MM.1S (cell line): Measurements from ENCODE around the gene EP300.

Experiments
- DNase-seq: peaks from one replicate; pipeline ENCODE4 v3.0.0-alpha.2; 2015
- H2AFZ ChIP-seq: fragments of 300-600 bp; sonication (generic); 2 replicates; pipeline ENCODE4 v1.6.0; 2016; ENCODE audit warnings: antibody characterized with exemption, low read length
- H3F3A ChIP-seq: fragments of 300-600 bp; sonication (generic); 2 replicates; pipeline ENCODE4 v1.6.1; 2016; ENCODE audit warnings: mild to moderate bottlenecking, antibody characterized with exemption, low read length, moderate library complexity, mixed read lengths; ENCODE audit not compliant: insufficient read depth
- H3K27ac ChIP-seq: fragments of 300-600 bp; sonication (generic); 2 replicates; pipeline ENCODE4 v1.5.1; 2016; ENCODE audit warnings: mild to moderate bottlenecking, low read length
- H3K27me3 ChIP-seq: fragments of 300-600 bp; sonication (generic); replicated peaks from 2 replicates; pipeline ENCODE4 v1.6.0; 2016; ENCODE audit warnings: low read length; ENCODE audit not compliant: insufficient read depth
- H3K36me3 ChIP-seq: fragments of 300-600 bp; sonication (generic); replicated peaks from 2 replicates; pipeline ENCODE4 v1.6.1; 2016; ENCODE audit warnings: mild to moderate bottlenecking, low read length, mixed read lengths; ENCODE audit not compliant: insufficient read depth
- H3K4me1 ChIP-seq: fragments of 300-600 bp; sonication (generic); 2 replicates; pipeline ENCODE4 v1.6.1; 2016; ENCODE audit warnings: low read length, mixed read lengths
- H3K4me2 ChIP-seq: fragments of 300-600 bp; sonication (generic); 2 replicates; pipeline ENCODE4 v1.6.0; 2016; ENCODE audit warnings: low read depth, low read length
- H3K4me3 ChIP-seq: fragments of 300-600 bp; sonication (generic); 2 replicates; pipeline ENCODE4 v1.5.1; 2016; ENCODE audit warnings: low read length, mixed read lengths
- H3K79me2 ChIP-seq: fragments of 300-600 bp; sonication (generic); 2 replicates; pipeline ENCODE4 v1.6.1; 2016; ENCODE audit warnings: mixed run types, low read length, mixed read lengths
- H3K9ac ChIP-seq: fragments of 300-600 bp; sonication (generic); 2 replicates; pipeline ENCODE4 v1.6.1; 2016; ENCODE audit warnings: low read length, mixed read lengths
- H3K9me2 ChIP-seq: fragments of 300-600 bp; sonication (generic); replicated peaks from 2 replicates; pipeline ENCODE4 v1.6.1; 2016; ENCODE audit warnings: mild to moderate bottlenecking, low read length, mixed read lengths; ENCODE audit not compliant: insufficient read depth
- H3K9me3 ChIP-seq: fragments of 300-600 bp; sonication (generic); replicated peaks from 2 replicates; pipeline ENCODE4 v1.6.1; 2016; ENCODE audit warnings: mild to moderate bottlenecking, low read length, mixed read lengths; ENCODE audit not compliant: insufficient read depth
- H4K20me1 ChIP-seq: fragments of 300-600 bp; sonication (generic); 2 replicates; pipeline ENCODE4 v1.6.1; 2016; ENCODE audit warnings: mild to moderate bottlenecking, low read length, moderate library complexity, mixed read lengths; ENCODE audit not compliant: insufficient read depth
- EZH2 ChIP-seq: fragments of 300-600 bp; sonication (generic); optimal IDR thresholded peaks from 2 replicates; pipeline ENCODE3; 2017; ENCODE audit warnings: low read depth, mild to moderate bottlenecking, antibody characterized with exemption, low read length, mixed read lengths
- EZH2phosphoT487 ChIP-seq: fragments of 300-600 bp; sonication (generic); IDR thresholded peaks from 2 replicates; pipeline ENCODE4 v1.6.1; 2018; ENCODE audit warnings: antibody characterized with exemption, low read length
- TF ChIP-seq, protein P1 (sequence below): fragments of 300-600 bp; sonication (generic); IDR thresholded peaks from 2 replicates; pipeline ENCODE4 v1.5.1; 2016; ENCODE audit warnings: antibody characterized with exemption, low read length, mixed read lengths

The EP300 gene

DNA sequence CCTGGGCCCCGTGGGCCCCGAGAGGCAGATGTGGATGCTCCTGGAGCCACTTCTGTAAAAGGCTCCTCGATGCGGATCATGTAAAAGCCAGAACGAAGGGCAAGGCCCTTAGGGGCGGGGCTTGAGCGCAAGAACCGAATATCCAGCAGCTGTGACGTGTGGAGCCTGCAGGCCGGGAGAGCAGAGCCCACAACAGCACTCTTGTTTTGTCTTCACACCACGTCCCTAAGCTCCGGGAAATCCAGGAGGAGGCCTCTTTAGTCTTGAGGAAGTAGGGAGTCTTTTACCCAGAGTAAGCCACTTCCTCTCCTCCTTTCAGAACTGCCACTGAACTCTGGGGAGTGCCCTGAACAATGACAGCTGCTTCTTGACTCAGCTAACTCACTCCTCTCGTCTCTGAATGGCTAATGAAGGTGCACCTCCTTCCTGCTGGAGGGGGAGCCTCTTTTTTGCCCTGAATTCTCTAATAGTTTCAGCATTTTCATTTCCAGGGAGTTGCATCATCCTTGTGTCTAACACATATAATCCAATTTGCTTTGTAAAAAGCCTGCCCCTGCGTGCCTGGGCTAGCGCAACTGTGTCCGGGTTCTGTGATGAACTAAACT is 125.3 kb downstream of the EP300 start:
- H3K4me1 ChIP-seq = peaks cover 17% of the 10 kb centered on the region
- H3K9me2 ChIP-seq = no peaks in the 10 kb centered on the region
- H3F3A ChIP-seq = peaks cover 11% of the 10 kb centered on the region
- no peaks in the 10 kb centered on the region for H3K79me2 ChIP-seq
- H3K9ac ChIP-seq = peak overlapping the region; percentile 9; the same call in 1 of the 2 replicates
- TF ChIP-seq, protein P1, sequence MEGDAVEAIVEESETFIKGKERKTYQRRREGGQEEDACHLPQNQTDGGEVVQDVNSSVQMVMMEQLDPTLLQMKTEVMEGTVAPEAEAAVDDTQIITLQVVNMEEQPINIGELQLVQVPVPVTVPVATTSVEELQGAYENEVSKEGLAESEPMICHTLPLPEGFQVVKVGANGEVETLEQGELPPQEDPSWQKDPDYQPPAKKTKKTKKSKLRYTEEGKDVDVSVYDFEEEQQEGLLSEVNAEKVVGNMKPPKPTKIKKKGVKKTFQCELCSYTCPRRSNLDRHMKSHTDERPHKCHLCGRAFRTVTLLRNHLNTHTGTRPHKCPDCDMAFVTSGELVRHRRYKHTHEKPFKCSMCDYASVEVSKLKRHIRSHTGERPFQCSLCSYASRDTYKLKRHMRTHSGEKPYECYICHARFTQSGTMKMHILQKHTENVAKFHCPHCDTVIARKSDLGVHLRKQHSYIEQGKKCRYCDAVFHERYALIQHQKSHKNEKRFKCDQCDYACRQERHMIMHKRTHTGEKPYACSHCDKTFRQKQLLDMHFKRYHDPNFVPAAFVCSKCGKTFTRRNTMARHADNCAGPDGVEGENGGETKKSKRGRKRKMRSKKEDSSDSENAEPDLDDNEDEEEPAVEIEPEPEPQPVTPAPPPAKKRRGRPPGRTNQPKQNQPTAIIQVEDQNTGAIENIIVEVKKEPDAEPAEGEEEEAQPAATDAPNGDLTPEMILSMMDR = no peak
- no peak for TF ChIP-seq EZH2phosphoT487
- peak overlapping the region; percentile 31 for H2AFZ ChIP-seq
- peak overlapping the region; percentile 71 for H3K4me2 ChIP-seq
- H3K9me3 ChIP-seq = no peaks in the 10 kb centered on the region
- peak overlapping the region; percentile 35 for H3K4me3 ChIP-seq
- peak; percentile 72 for DNase-seq
- no peaks in the 10 kb centered on the region for H4K20me1 ChIP-seq
- no peaks in the 10 kb centered on the region for H3K27me3 ChIP-seq
- H3K27ac ChIP-seq = peak overlapping the region; percentile 55; the same call in 1 of the 2 replicates
- no peaks in the 10 kb centered on the region; the same call in 1 of the 2 replicates for H3K36me3 ChIP-seq

DNA sequence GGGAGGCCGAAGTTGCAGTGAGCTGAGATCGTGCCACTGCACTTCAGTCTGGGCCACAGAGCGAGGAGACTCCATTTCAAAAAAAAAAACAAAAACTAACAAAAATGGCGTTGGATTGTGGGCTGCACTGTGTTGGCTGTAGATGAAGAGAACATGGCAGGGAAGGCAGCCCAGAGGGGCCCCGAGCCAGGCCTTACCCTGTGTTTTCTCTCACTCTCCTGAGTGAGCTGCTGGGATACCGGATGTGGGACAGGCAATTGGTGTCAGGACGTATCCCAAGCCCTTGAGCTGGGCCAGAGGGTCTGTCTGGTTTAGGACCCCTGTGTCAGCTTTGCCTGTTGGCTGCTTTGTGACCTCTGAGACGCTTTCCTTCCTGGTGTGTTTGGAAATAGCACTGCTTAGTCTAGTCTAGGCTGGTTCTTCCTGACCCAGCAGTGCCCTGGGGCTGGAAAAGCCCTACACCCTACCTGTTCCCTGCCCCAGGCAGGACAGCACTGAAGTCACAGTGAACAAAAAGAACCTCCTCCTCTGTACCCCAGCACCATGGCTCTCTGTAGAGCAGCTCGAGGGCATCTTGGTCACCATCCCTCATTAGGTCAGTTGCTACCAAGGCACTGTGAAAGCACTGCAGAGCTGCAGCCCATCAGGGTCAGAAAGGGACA is 130.6 kb downstream of the EP300 start:
- Histone ChIP-seq H3K4me2 (no peak overlapping the region), H3K4me1 (peaks cover under 1% of the 10 kb centered on the region)

DNA sequence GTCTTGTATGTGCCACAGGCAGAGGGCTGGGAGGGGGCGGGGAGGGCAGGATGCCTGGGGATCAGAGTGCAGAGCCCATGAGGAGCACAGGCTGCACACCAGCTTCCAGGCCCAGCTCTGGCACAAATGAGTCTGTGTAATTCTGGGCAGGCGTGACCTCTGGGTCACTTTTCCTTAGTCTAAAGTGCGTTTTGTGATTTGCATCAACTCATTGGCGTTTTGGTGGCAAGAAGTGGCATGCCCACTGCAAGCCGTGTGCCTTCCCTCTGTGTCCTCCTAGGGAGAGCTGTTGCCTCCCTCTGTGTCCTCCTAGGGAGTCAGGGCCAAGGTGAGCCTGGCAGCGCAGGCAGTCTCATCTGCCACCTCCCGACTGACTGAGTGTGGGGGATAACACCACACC is 131.1 kb downstream of the EP300 start:
- H3K4me3 ChIP-seq = no peak overlapping the region
- no peaks in the 10 kb centered on the region for H3K9me3 ChIP-seq
- TF ChIP-seq EZH2 = no peak
- TF ChIP-seq, protein P1 = no peak
- no peak for TF ChIP-seq EZH2phosphoT487
- H3K9me2 ChIP-seq = no peaks in the 10 kb centered on the region
- no peak overlapping the region for H3K9ac ChIP-seq
- H4K20me1 ChIP-seq = no peaks in the 10 kb centered on the region
- H3K27me3 ChIP-seq = no peaks in the 10 kb centered on the region
- no peak overlapping the region for H3K27ac ChIP-seq
- H3K36me3 ChIP-seq = no peaks in the 10 kb centered on the region; the same call in 1 of the 2 replicates
- no peak overlapping the region for H2AFZ ChIP-seq
- H3K4me2 ChIP-seq = no peak overlapping the region
- H3F3A ChIP-seq = no peaks in the 10 kb centered on the region
- no peaks in the 10 kb centered on the region for H3K79me2 ChIP-seq
- H3K4me1 ChIP-seq = no peaks in the 10 kb centered on the region
- DNase-seq = no peak

More for the DNA sequence above, 130.6 kb downstream of the EP300 start:
- TF ChIP-seq, protein P1 = no peak
- no peak for TF ChIP-seq EZH2
- H3K9me3 ChIP-seq = no peaks in the 10 kb centered on the region
- H3K4me3 ChIP-seq = no peak overlapping the region
- no peaks in the 10 kb centered on the region for H3K79me2 ChIP-seq
- no peak overlapping the region for H3K9ac ChIP-seq
- no peak for DNase-seq
- H2AFZ ChIP-seq = no peak overlapping the region
- no peaks in the 10 kb centered on the region for H4K20me1 ChIP-seq
- H3K9me2 ChIP-seq = no peaks in the 10 kb centered on the region
- H3K27ac ChIP-seq = no peak overlapping the region
- no peaks in the 10 kb centered on the region for H3K27me3 ChIP-seq
- peaks cover under 1% of the 10 kb centered on the region for H3F3A ChIP-seq
- no peaks in the 10 kb centered on the region; the same call in 1 of the 2 replicates for H3K36me3 ChIP-seq
